NT2/D1 (cell line): ENCODE data around the gene CPSF4.

Source experiments
- DNase-seq: peaks from one replicate; pipeline ENCODE4 v3.0.0-alpha.2; 2011; ENCODE audit warnings: low read depth, low spot score
- H3K27me3 ChIP-seq: 2 replicates; pipeline ENCODE4 v1.6.0; 2011; ENCODE audit warnings: mild to moderate bottlenecking; ENCODE audit not compliant: insufficient read length, insufficient read depth
- H3K36me3 ChIP-seq: 2 replicates; pipeline ENCODE4 v1.6.1; 2011; ENCODE audit warnings: mild to moderate bottlenecking, low read length, mixed read lengths; ENCODE audit not compliant: insufficient read depth, insufficient read length
- H3K4me1 ChIP-seq: 2 replicates; pipeline ENCODE4 v1.5.1; 2011; ENCODE audit not compliant: insufficient read depth, insufficient read length
- H3K4me3 ChIP-seq: 2 replicates; pipeline ENCODE4 v1.5.1; 2011; ENCODE audit warnings: low read depth; ENCODE audit not compliant: insufficient read length
- H3K9ac ChIP-seq: 2 replicates; pipeline ENCODE4 v1.6.0; 2011; ENCODE audit warnings: low read depth; ENCODE audit not compliant: insufficient read length
- H3K9me3 ChIP-seq: 2 replicates; pipeline ENCODE4 v1.5.1; 2011; ENCODE audit warnings: mild to moderate bottlenecking, low read length; ENCODE audit not compliant: insufficient read depth
- SUZ12 ChIP-seq: IDR thresholded peaks from 2 replicates; pipeline ENCODE4 v1.6.1; 2011; ENCODE audit not compliant: insufficient read length, insufficient read depth; ENCODE audit errors: extremely low read depth
- YY1 ChIP-seq: IDR thresholded peaks from 2 replicates; pipeline ENCODE4 v1.6.1; 2011; ENCODE audit not compliant: insufficient read length, insufficient read depth
- ZNF274 ChIP-seq: IDR thresholded peaks from 2 replicates; pipeline ENCODE4 v1.6.1; 2011; ENCODE audit warnings: mild to moderate bottlenecking, low read depth, low read length

The CPSF4 gene

DNA sequence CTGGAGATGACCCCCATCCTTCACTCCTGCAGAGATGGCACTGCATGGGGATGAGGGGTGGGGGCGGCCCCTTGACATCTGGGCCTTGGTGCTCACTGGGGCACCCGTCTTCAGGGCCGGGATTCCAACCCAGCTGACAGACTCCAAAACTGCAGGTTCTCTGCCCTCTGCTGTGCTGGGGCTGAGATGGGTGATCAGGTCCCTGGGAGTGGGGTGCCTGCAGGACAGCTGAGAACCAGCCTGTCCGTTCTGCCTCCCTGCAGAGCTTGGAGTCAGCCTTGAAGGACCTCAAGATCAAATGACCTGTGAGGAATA, 44.6 kb upstream of the CPSF4 start:
- H3K4me1 ChIP-seq = peaks cover 13% of the 10 kb centered on the region
- H3K9me3 ChIP-seq = no peaks in the 10 kb centered on the region
- H3K36me3 ChIP-seq = peaks cover 86% of the 10 kb centered on the region
- no peak for DNase-seq
- H3K4me3 ChIP-seq = no peak overlapping the region
- no peak for TF ChIP-seq YY1
- no peak for TF ChIP-seq ZNF274
- no peak for TF ChIP-seq SUZ12
- H3K27me3 ChIP-seq = no peaks in the 10 kb centered on the region
- peak overlapping the region; percentile 50 for H3K9ac ChIP-seq

DNA sequence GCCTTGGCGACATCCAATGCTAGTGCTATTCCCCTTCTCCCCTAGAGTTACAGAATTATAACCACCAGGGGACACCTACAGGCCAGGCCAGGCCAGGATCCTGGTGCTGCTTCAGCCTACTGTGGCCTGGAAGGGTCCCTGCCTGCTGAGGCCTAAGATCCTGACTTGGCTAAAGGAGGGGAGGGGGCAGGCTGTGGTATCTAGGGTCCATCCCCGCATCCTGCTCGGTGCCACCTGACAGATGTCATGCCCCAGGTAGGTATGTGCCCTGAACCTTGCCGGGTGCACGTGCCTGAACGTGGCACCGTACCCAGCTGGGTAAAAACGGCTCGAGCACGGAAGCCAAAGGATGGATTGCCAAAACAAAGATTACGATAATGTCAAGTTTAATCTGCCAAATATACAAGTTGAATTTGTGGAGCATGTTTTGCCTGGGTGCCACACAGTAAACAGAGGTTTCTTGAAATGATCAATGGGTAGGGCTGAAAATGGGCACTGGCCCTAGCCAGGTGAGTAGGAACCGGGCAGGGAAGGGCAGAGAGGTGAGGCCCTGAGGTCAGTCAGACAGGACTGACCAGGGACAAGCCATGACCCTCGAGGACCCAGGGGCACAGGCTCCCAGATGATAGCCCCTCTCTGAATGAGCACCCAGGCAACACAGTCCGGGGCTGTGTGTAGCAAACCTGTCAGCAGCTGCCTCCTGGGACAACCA, 43.0 kb upstream of the CPSF4 start:
- Histone ChIP-seq H3K9me3 (no peaks in the 10 kb centered on the region), H3K27me3 (no peaks in the 10 kb centered on the region), H3K36me3 (peaks cover 87% of the 10 kb centered on the region), H3K4me1 (peaks cover 13% of the 10 kb centered on the region), H3K4me3 (no peak overlapping the region), H3K9ac (no peak overlapping the region)
- no peak for DNase-seq
- no peak for TF ChIP-seq SUZ12
- no peak for TF ChIP-seq ZNF274
- TF ChIP-seq YY1 = no peak

DNA sequence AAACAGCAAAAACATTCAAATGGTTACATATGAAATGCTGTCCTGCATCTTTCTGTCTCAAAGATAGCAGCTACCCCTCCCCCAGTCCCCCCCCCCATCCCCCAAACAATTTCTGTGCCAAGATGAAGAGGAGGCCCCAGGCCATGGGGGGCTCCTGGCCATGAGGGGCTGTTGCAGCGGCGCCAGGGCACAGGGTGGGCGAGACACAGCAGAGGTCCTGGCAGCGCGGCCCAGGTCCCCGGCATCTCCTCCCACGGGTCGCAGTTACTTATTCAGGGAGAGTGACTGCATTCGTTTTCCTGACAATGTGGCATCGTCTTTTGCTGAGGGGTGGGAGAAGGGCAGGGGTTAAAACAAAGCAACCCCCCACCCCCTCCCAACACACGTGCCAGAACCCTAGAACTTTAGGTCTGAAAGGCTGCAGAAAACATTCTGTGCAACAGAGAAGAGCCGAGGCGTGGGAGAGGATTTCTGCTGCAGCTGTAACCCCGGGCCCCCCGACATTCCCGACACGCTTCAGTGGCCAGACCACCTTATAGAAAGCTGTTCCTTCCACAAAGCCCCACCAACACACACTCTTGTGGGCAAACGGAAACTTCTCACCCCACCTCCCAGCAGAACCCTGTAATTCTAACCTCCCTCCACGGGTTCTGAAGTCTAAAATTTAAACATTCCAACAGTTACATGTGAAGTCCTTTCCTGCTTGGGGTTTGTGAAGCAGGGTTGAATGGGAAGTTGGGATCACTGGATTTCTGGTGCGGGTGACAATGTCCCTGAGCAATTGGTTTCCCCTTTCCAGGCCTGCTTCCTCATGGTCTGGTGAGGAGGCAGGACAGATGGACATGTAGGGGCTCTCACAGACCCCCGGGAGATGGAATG, 42.1 kb upstream of the CPSF4 start:
- Histone ChIP-seq H3K4me3 (no peak overlapping the region), H3K27me3 (no peaks in the 10 kb centered on the region), H3K9ac (no peak overlapping the region), H3K36me3 (peaks cover 86% of the 10 kb centered on the region), H3K9me3 (no peaks in the 10 kb centered on the region), H3K4me1 (peaks cover 13% of the 10 kb centered on the region)
- no peak for DNase-seq
- no peak for TF ChIP-seq YY1
- no peak for TF ChIP-seq ZNF274
- no peak for TF ChIP-seq SUZ12

DNA sequence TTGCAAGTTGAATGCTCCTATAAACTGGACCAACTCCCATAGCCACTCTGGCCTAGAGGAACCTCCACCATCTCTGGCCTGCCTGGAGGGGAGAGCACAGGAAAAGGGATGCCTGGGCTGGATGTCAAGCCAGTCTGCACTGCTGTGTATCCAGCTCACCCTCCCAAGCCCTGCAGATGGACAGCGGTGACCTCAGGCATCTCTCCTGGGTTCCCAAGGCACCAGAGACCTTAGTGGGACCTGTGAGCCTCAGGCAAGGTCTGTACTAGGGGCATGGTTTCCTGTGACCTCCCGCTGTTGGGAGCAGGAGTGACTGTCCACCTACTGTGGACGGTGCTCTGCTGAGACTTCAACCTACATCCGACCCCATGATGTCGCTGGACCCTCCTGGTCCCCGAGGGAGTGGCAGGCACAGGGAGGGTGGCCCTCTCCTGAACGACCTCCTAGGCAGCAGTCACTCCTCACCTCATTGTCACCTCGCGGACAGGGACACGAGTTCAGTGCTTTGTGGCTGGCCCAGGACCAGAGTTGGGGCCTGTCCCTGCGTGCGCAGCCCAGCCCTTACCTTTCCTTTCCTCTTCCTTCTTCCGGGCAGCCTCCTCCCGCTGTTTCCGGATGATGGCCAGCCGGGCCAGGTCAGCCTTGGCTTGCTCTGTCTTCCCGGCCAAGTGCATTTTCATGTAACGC, 41.3 kb upstream of the CPSF4 start:
- Histone ChIP-seq H3K36me3 (peaks cover 86% of the 10 kb centered on the region), H3K27me3 (no peaks in the 10 kb centered on the region), H3K9ac (no peak overlapping the region), H3K9me3 (no peaks in the 10 kb centered on the region), H3K4me3 (no peak overlapping the region), H3K4me1 (peaks cover 10% of the 10 kb centered on the region)
- no peak for TF ChIP-seq YY1
- no peak for TF ChIP-seq SUZ12
- TF ChIP-seq ZNF274 = no peak
- DNase-seq = no peak

DNA sequence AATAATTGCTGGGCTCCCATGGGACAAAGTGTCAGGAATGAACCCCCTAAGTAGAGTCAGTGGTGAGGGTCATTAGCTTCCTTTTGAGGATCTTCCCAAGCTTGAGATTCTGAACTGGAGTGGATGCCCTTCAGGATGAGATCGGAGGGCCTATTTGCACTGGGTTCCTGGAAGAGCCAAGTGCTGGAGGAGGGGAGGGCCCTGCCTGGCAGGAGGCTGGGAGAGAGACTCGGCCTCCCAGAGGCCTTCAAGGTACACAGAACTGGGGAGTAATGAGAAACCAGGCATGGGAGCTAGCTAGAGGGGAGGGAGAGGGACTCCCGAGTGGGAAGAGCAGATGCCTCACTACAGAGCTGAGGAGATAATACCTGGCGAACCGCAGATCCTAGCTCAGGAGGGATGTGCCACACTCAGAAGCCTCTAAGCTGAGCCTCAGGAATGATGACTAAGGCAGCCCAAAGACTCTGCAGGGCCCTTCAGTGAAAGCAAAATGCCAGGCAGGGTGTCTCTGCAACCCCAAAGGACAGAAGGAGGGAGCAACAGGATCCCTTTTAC, 39.8 kb upstream of the CPSF4 start:
- Histone ChIP-seq H3K4me3 (no peak overlapping the region), H3K4me1 (peaks cover 4% of the 10 kb centered on the region), H3K27me3 (no peaks in the 10 kb centered on the region), H3K9ac (no peak overlapping the region), H3K9me3 (no peaks in the 10 kb centered on the region), H3K36me3 (peaks cover 92% of the 10 kb centered on the region)
- TF ChIP-seq YY1 (no peak), SUZ12 (no peak), ZNF274 (no peak)
- DNase-seq = no peak

DNA sequence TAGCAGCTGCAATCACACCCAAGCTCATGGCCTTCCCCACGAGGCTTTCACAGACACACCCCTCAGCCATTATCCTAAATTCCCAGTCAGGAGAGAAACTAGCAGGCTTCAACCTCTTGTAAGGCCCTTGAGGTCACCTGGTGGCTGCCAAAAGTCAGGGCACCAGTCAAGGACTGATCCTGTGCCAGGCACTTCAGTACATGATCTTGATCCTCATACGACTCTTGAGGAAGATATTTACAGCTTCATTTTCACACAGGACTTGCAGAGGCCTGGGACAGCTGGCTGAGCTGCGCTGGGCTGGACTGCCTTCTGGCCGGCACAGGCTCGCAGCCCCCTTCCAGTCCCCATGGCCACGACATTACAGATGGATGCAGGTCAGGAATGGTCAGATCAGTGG, 39.1 kb upstream of the CPSF4 start:
- Histone ChIP-seq H3K4me1 (peaks cover 2% of the 10 kb centered on the region), H3K36me3 (peaks cover 92% of the 10 kb centered on the region), H3K9ac (no peak overlapping the region), H3K9me3 (no peaks in the 10 kb centered on the region), H3K4me3 (no peak overlapping the region), H3K27me3 (no peaks in the 10 kb centered on the region)
- DNase-seq = no peak
- no peak for TF ChIP-seq SUZ12
- no peak for TF ChIP-seq YY1
- no peak for TF ChIP-seq ZNF274

DNA sequence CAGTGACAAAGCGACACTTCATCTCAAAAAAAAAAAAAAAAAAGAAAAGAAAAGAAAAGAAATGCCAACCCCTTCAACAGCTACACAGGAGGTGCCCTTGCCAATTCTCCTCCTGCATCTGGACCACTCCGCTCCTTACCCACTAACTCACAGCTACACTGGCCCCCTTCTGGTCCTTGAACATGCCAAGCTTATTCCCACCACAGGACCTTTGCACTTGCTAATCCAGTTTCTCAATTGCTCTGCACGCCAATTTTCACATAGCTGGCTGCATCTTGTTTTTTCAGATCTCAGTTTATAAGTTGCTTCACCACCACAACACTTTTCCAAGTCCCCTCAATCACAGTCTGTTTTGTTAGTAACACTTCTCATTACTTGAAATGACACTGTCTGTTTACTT, 35.9 kb upstream of the CPSF4 start:
- peaks cover 81% of the 10 kb centered on the region for H3K36me3 ChIP-seq
- no peak for TF ChIP-seq ZNF274
- TF ChIP-seq SUZ12 = no peak
- TF ChIP-seq YY1 = no peak
- H3K9ac ChIP-seq = no peak overlapping the region
- H3K4me3 ChIP-seq = no peak overlapping the region
- H3K4me1 ChIP-seq = peaks cover 4% of the 10 kb centered on the region
- no peak for DNase-seq
- no peaks in the 10 kb centered on the region for H3K27me3 ChIP-seq
- no peaks in the 10 kb centered on the region for H3K9me3 ChIP-seq
